Duodenal mucosa (tissue), 2 donors: ENCODE data around the gene EFTUD2.
A peak's percentile ranks its signal among the peaks of the same experiment; 100 is the strongest.

Experiments
- H3K27ac ChIP-seq: one replicate; pipeline ENCODE4 v1.7.0; 2013; ENCODE audit warnings: low read depth, low read length
- H3K27me3 ChIP-seq, 2 donors: one replicate each; pipeline ENCODE4 v1.7.0; 2013; ENCODE audit warnings: low read length in 2 of 2, control low read depth in 1 of 2; ENCODE audit not compliant: insufficient read depth in 2 of 2, control insufficient read depth in 1 of 2
- H3K36me3 ChIP-seq, 2 donors: one replicate each; pipeline ENCODE4 v1.7.0; 2013; ENCODE audit warnings: low read length in 2 of 2, control low read depth in 1 of 2; ENCODE audit not compliant: insufficient read depth in 2 of 2, control insufficient read depth in 1 of 2
- H3K4me1 ChIP-seq, 2 donors: one replicate each; pipeline ENCODE4 v1.7.0; 2013; ENCODE audit warnings: low read length in 2 of 2, control low read depth in 1 of 2; ENCODE audit not compliant: insufficient read depth in 2 of 2, control insufficient read depth in 1 of 2
- H3K4me3 ChIP-seq, 2 donors: one replicate each; pipeline ENCODE4 v1.7.0; 2013; ENCODE audit warnings: low read length in 2 of 2, low read depth in 1 of 2
- H3K9ac ChIP-seq, 2 donors: one replicate each; pipeline ENCODE4 v1.7.0; 2013; ENCODE audit warnings: low read length in 2 of 2, low read depth in 1 of 2
- H3K9me3 ChIP-seq, 2 donors: one replicate each; pipeline ENCODE4 v1.7.0; 2013; ENCODE audit warnings: low read length in 2 of 2, control low read depth in 1 of 2; ENCODE audit not compliant: control insufficient read depth in 1 of 2

Gene EFTUD2

DNA sequence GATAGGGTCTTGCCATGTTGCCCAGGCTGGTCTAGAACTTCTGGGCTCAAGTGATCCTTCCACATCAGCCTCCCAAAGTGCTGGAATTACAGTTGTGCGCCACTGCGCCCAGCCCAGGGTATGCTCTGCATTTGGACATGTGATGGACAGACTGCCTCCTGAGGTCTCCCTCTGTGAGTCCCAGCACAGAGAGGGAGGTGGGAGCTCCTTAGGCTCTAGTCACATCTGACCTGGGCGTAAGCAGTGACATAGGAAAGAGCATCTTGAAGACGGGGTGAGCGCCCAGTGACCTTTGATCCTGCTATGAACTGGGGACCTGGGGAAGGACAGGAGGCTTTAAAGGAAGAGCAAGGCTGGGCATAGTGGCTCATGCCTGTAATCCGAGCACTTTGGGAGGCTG lies 18.2 kb upstream of the EFTUD2 start:
- H3K27ac ChIP-seq, result no peak overlapping the region
- H3K9ac ChIP-seq, result no peak overlapping the region
- no peaks in the 10 kb centered on the region for H3K9me3 ChIP-seq
- H3K4me3 ChIP-seq, result no peak overlapping the region
- no peaks in the 10 kb centered on the region for H3K4me1 ChIP-seq
- no peaks in the 10 kb centered on the region for H3K36me3 ChIP-seq
- peaks cover 13 to 20% of the 10 kb centered on the region in 2 donors for H3K27me3 ChIP-seq

DNA sequence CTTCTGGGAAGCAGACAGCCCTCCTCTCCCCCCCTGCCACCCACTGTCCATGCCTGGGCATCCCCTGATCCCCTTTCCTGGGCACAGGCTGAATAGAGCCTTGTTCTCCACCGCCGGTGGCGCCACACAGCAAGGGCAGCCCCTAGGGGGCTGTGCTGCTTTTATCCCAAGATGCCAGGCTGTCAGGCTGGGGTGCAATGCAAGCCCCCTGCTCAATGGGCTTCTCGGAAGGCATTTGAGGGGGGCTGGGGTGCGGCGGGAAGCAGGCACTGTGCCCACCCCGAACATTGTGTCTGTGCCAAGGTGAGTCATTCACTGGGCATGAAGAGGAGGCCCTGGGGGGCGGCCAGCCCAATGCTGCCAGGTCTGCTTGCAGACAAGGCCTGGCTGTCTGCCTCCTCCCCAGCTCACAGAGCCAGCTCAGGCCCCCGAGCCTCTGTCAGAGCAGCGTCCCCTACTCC lies 17.6 kb upstream of the EFTUD2 start:
- Histone ChIP-seq H3K9me3 (no peaks in the 10 kb centered on the region), H3K36me3 (no peaks in the 10 kb centered on the region), H3K27ac (no peak overlapping the region), H3K9ac (no peak overlapping the region), H3K27me3 (peaks cover 13 to 24% of the 10 kb centered on the region in 2 donors), H3K4me3 (no peak overlapping the region), H3K4me1 (peaks cover 0 to under 1% of the 10 kb centered on the region in 2 donors)

DNA sequence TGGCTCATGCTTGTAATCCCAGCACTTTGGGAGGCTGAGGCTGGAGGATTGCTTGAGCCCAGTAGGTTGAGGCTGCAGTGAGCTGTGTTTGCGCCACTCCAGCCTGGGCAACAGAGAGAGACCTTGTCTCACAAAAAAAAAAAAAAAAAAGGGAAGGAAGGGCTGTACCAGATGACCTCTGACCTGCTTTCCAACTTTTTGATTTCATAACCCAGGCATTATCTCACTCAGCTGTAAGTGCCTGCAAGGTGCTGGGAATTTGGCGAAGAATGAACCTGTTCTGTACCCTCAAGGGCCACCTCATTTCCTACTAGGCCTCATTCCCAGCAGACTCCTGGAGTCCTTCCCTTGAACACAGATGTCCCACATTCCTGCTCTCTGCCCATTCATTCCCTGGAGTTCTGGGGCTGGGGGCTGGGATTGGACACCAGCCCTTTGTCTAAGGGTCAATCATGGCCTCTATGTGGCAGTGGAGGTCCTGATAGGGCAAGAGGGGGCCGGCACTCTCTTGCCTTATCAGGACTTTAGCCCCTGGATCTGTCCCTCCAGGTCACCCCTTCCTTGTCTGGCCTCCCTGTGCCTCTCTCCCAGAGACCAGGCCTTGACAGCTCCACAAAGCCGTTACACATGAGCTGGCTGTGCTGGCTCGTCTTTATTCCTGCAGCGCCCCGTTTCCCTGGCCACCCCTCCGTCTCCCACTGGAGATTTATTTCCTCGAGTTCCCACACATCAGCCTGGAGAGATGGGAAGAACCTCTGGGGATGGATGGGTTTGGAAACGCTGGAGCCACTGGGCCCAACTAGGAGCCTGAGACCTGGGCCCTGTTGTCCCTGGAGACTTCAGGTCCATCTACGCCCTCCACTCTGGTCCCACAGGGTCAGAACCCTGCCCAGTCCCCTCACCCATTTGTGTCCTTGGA lies 16.9 kb upstream of the EFTUD2 start:
- peaks cover 4 to 7% of the 10 kb centered on the region in 2 donors for H3K4me1 ChIP-seq
- no peaks in the 10 kb centered on the region for H3K36me3 ChIP-seq
- peaks cover 10 to 26% of the 10 kb centered on the region in 2 donors for H3K27me3 ChIP-seq
- H3K9ac ChIP-seq, result no peak overlapping the region
- no peak overlapping the region for H3K4me3 ChIP-seq
- no peak overlapping the region for H3K27ac ChIP-seq
- H3K9me3 ChIP-seq, result no peaks in the 10 kb centered on the region

- H3K36me3 ChIP-seq, result no peaks in the 10 kb centered on the region
- H3K4me1 ChIP-seq, result peaks cover 4 to 9% of the 10 kb centered on the region in 2 donors
- H3K27ac ChIP-seq, result no peak within 1 kb of the TSS
- peaks cover 3 to 25% of the 10 kb centered on the region in 2 donors for H3K27me3 ChIP-seq
- no peak within 1 kb of the TSS for H3K9ac ChIP-seq
- no peak within 1 kb of the TSS for H3K4me3 ChIP-seq
- no peaks in the 10 kb centered on the region for H3K9me3 ChIP-seq
These were observed 16.1 kb upstream of the EFTUD2 start, which contains the start of gene GFAP for GRCh38 chr17:44915321-44915726. Gene GFAP (minus strand): TSS chr17:44915500. CDS start chr17:44915486, 14 bp downstream.

- Histone ChIP-seq H3K27ac (no peak overlapping the region), H3K4me1 (peaks cover 4 to 9% of the 10 kb centered on the region in 2 donors), H3K36me3 (no peaks in the 10 kb centered on the region), H3K27me3 (peaks cover 0 to 25% of the 10 kb centered on the region in 2 donors), H3K4me3 (no peak overlapping the region), H3K9me3 (no peaks in the 10 kb centered on the region), H3K9ac (no peak overlapping the region)
These were observed 15.5 kb upstream of the EFTUD2 start for GRCh38 chr17:44914698-44915271.

- H3K27me3 ChIP-seq, result peaks cover 0 to 25% of the 10 kb centered on the region in 2 donors
These were observed 14.9 kb upstream of the EFTUD2 start for GRCh38 chr17:44914148-44914547.

GRCh38 chr17:44913676-44914075 lies 14.4 kb upstream of the EFTUD2 start:
- no peak overlapping the region for H3K9ac ChIP-seq
- H3K27ac ChIP-seq, result no peak overlapping the region
- H3K4me1 ChIP-seq, result peaks cover 4 to 9% of the 10 kb centered on the region in 2 donors
- H3K27me3 ChIP-seq, result peaks cover 0 to 25% of the 10 kb centered on the region in 2 donors
- H3K36me3 ChIP-seq, result no peaks in the 10 kb centered on the region
- no peaks in the 10 kb centered on the region for H3K9me3 ChIP-seq
- H3K4me3 ChIP-seq, result no peak overlapping the region

More at GRCh38 chr17:44914148-44914547, 14.9 kb upstream of the EFTUD2 start:
- no peak overlapping the region for H3K27ac ChIP-seq
- no peak overlapping the region for H3K9ac ChIP-seq
- H3K4me3 ChIP-seq, result no peak overlapping the region
- peaks cover 4 to 9% of the 10 kb centered on the region in 2 donors for H3K4me1 ChIP-seq
- H3K36me3 ChIP-seq, result no peaks in the 10 kb centered on the region
- no peaks in the 10 kb centered on the region for H3K9me3 ChIP-seq

GRCh38 chr17:44912763-44913544 lies 13.7 kb upstream of the EFTUD2 start:
- H3K4me1 ChIP-seq, result peaks cover 4 to 9% of the 10 kb centered on the region in 2 donors

DNA sequence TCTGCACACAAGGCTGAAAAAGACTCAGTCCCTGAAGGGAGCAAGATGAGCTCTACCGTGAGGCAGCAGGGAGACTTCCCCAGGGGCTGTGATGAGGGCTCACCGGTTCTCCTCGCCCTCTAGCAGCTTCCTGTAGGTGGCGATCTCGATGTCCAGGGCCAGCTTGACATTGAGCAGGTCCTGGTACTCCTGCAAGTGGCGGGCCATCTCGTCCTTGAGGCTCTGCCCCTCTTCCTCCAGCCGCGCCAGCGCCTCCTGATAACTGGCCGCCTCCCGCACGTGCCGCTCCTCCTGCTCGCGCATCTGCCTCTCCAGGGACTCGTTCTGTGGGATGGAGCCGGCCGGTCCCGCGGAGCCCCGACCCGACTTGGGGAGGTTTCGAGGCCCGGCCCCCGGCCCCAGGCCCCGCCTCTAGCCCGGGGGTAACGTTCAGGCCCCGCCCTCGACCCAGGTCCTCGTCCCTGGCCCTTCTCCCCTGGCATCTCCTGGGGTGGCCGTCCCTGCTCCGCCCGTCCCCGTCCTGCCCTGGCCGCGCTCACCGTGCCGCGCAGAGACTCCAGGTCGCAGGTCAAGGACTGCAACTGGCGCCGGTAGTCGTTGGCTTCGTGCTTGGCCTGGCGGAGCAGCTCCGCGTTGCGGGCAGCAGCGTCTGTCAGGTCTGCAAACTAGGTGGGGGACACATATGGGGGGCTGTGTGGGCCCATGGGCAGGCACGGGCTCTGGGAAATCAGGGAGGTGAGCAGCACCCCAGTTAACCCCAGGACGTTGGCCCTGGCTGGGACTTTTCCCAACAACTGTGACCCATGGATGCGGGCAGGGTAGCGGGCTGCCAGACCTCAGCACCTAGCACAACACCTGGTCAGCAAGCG lies 12.1 kb upstream of the EFTUD2 start:
- Histone ChIP-seq H3K9ac (no peak overlapping the region), H3K4me3 (peak overlapping the region; percentile 41 to 57), H3K4me1 (peaks cover 8 to 13% of the 10 kb centered on the region in 2 donors), H3K36me3 (no peaks in the 10 kb centered on the region), H3K27me3 (peaks cover 0 to 25% of the 10 kb centered on the region in 2 donors), H3K9me3 (no peaks in the 10 kb centered on the region), H3K27ac (no peak overlapping the region)

More at GRCh38 chr17:44912763-44913544, 13.7 kb upstream of the EFTUD2 start:
- no peak overlapping the region for H3K4me3 ChIP-seq
- H3K9me3 ChIP-seq, result no peaks in the 10 kb centered on the region
- H3K9ac ChIP-seq, result no peak overlapping the region
- no peaks in the 10 kb centered on the region for H3K36me3 ChIP-seq
- H3K27ac ChIP-seq, result no peak overlapping the region
- H3K27me3 ChIP-seq, result peaks cover 0 to 25% of the 10 kb centered on the region in 2 donors
